Amniotic stem cell (primary cell): ENCODE data around the gene AHCYL1.

Experiments used
- DNase-seq: peaks from one replicate; lab custom pipeline; 2025; lab: John Stamatoyannopoulos, UW

AHCYL1 gene

GRCh38 chr1:110038271-110038670, 53.7 kb downstream of the AHCYL1 start:
- DNase-seq = no peak

- DNase-seq = no peak
Observed at GRCh38 chr1:110039641-110040040, 55.1 kb downstream of the AHCYL1 start.

GRCh38 chr1:110040548-110040947, 56.0 kb downstream of the AHCYL1 start:
- no peak for DNase-seq

- DNase-seq = no peak
Observed at GRCh38 chr1:110043016-110043415, 58.5 kb downstream of the AHCYL1 start.

GRCh38 chr1:110047463-110047862, 62.9 kb downstream of the AHCYL1 start:
- DNase-seq = no peak

GRCh38 chr1:110048240-110048639, 63.7 kb downstream of the AHCYL1 start:
- DNase-seq = no peak

GRCh38 chr1:110048923-110049601, 64.5 kb downstream of the AHCYL1 start:
- no peak for DNase-seq

- DNase-seq = no peak
Observed at GRCh38 chr1:110049801-110050601, 65.4 kb downstream of the AHCYL1 start.

- DNase-seq = no peak
Observed at GRCh38 chr1:110050602-110051261, 66.2 kb downstream of the AHCYL1 start.

GRCh38 chr1:110051262-110051648, 66.7 kb downstream of the AHCYL1 start:
- no peak for DNase-seq

GRCh38 chr1:110053552-110054428, 69.2 kb downstream of the AHCYL1 start:
- no peak for DNase-seq

- no peak for DNase-seq
Observed at GRCh38 chr1:110055493-110056284, 71.1 kb downstream of the AHCYL1 start.

GRCh38 chr1:110056285-110056683, 71.7 kb downstream of the AHCYL1 start:
- no peak for DNase-seq

GRCh38 chr1:110056776-110057175, 72.2 kb downstream of the AHCYL1 start:
- peak; percentile 66 for DNase-seq

GRCh38 chr1:110057963-110058518, 73.5 kb downstream of the AHCYL1 start:
- no peak for DNase-seq

- DNase-seq = no peak
Observed at GRCh38 chr1:110058591-110058990, 74.0 kb downstream of the AHCYL1 start.

GRCh38 chr1:110059133-110059863, 74.7 kb downstream of the AHCYL1 start:
- no peak for DNase-seq

GRCh38 chr1:110060034-110060661, 75.6 kb downstream of the AHCYL1 start:
- DNase-seq = no peak

- no peak for DNase-seq
Observed at GRCh38 chr1:110060662-110061060, 76.1 kb downstream of the AHCYL1 start.

- DNase-seq = no peak
Observed at GRCh38 chr1:110061341-110061740, 76.8 kb downstream of the AHCYL1 start.
